Measurements from ENCODE around the gene MZT2A.
"Not testable (repeated sequence)": the region's sequence is repeated elsewhere in the genome, so short reads cannot be mapped to it uniquely, and the experiment has no call there.

- not testable (repeated sequence) for TF ChIP-seq CTCF (conservative IDR thresholded peaks at IDR 0.05 in 1 of 2, IDR thresholded peaks at IDR 0.05 in 1 of 2; ENCODE audit: low read depth in 1 of 2, low read length in 2 of 2); EZH2 (IDR thresholded peaks at IDR 0.05; ENCODE audit: low read length, missing control alignments)
Measured at GRCh38 chr2:131503587-131503986, 11.4 kb upstream of the MZT2A start.
